ENCODE data around the gene MYOM3.

DNA sequence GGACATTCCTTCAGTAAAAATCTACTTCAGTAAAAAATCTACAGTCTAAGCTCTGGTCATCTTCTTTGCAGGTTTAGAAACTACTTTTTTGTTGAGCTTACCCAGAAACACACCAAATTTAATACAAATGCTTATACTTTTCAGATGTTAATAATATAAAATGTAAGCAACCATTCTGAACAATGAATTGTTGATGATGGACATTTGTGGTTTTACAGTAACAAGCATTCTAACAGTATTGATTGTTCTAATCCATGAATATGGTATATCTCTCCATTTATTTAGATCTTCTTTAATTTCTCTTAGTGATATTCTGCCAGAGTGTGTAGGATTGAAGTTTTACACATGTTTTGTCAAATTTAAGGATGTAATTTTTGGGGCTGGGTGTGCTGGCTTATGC lies 104.9 kb downstream of the MYOM3 start:
- TF ChIP-seq, protein P1, sequence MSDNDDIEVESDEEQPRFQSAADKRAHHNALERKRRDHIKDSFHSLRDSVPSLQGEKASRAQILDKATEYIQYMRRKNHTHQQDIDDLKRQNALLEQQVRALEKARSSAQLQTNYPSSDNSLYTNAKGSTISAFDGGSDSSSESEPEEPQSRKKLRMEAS (IDR thresholded peaks at IDR 0.05), result no peak
- TF ChIP-seq JUND (IDR thresholded peaks at IDR 0.05) (no peak), POLR2A (IDR thresholded peaks at IDR 0.05; ENCODE audit: borderline replicate concordance, extremely low read depth, insufficient read depth, insufficient read length) (no peak), YY1 (IDR thresholded peaks at IDR 0.05; ENCODE audit: extremely low read depth, insufficient replicate concordance, low read depth, low read length) (no peak)
- TF ChIP-seq, protein P2, sequence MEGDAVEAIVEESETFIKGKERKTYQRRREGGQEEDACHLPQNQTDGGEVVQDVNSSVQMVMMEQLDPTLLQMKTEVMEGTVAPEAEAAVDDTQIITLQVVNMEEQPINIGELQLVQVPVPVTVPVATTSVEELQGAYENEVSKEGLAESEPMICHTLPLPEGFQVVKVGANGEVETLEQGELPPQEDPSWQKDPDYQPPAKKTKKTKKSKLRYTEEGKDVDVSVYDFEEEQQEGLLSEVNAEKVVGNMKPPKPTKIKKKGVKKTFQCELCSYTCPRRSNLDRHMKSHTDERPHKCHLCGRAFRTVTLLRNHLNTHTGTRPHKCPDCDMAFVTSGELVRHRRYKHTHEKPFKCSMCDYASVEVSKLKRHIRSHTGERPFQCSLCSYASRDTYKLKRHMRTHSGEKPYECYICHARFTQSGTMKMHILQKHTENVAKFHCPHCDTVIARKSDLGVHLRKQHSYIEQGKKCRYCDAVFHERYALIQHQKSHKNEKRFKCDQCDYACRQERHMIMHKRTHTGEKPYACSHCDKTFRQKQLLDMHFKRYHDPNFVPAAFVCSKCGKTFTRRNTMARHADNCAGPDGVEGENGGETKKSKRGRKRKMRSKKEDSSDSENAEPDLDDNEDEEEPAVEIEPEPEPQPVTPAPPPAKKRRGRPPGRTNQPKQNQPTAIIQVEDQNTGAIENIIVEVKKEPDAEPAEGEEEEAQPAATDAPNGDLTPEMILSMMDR (IDR thresholded peaks at IDR 0.05 in 2 of 3, conservative IDR thresholded peaks at IDR 0.05 in 1 of 3; ENCODE audit: borderline replicate concordance in 1 of 3, insufficient read depth in 1 of 3, low read depth in 2 of 3, low read length in 2 of 3), result no peak
